HG03097 (cell line): Measurements from ENCODE around the gene KRTAP9-4.
"Not testable (repeated sequence)": the region's sequence is repeated elsewhere in the genome, so short reads cannot be mapped to it uniquely, and the experiment has no call there.

ENCODE experiments used
- ATAC-seq: cut with Tn5 transposase; IDR thresholded peaks from one replicate; pipeline ENCODE4 v1.9.1; 2021; ENCODE audit not compliant: unreplicated experiment, low FRiP score

KRTAP9-4 gene

DNA sequence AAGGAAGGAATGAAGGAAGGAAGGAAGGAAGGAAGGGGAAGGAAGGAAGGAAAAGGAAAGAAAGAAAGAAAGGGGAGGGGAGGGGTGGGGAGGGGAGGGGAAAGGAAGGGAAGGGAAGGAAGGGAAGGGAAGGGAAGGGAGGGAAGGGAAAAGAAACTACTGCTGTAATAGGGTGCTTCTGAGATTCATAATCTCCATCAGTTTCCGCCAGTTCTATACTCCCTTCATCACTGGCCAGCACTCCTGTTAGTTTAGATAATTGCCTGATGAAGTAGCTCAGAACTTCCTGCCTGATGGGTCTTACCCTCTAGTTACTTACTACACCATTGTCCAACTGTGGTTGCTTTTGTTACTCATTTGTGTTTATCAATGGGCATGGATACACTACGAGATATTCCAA is 13.7 kb downstream of the KRTAP9-4 start:
- no peak for ATAC-seq

DNA sequence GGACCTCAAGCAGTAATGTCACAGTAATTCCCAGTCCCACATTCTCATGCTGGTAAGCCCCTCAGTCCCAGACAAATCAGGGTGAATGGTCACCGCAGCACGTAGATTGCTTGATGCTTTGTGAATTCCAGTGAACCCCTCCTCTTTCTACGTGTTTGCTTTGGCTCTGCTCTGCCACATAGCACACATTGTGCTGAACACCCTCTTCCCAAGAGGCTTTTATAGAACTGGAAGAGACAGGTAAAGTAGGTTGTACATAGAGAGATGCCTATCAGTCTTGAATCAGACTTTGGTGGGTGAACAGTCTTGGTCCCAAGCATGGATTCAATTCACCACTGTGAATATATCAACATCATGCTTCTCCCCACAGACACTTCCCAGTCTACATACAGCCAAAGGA is 15.1 kb downstream of the KRTAP9-4 start:
- ATAC-seq: no peak

DNA sequence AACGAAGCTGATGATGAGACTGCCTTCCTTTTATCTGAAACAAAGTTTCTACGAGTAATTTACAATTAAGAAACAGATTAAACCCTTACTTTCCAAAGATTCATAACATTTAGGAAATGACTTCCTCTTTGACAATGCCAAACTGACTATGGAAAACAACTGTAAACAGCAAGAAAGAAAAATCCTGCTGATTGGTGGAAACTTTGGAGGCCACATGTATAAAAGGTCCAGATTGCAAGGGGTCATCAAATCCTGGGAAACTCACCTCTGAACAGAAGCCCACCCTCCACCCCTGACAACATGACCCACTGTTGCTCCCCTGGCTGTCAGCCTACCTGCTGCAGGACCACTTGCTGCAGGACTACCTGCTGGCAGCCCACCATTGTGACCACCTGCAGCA is 15.6 kb downstream of the KRTAP9-4 start, which contains the start of gene KRTAP9-6:
Gene KRTAP9-6 (plus strand): TSS at position 301 of the 400 bp plus-strand sequence. CDS start 0 bp downstream, at position 301.
- ATAC-seq: no peak

DNA sequence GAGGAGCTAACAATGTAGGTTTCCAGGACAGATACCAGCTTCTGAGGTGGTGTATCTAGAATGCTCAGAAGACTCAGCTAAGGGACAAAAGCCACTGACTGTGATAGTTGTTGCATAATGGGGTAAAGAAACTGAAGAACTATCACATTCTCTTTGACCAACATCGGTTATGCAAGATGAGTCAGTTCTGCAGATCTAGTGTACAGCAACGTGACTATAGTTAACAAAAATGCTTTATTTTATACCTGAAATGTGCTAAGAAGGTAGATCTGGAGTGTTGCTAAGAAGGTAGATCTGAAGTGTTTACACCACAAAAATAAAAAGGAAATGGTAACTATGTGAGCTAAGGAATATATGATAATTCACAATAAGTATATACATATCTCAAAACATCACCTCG is 18.2 kb downstream of the KRTAP9-4 start:
- ATAC-seq: no peak

DNA sequence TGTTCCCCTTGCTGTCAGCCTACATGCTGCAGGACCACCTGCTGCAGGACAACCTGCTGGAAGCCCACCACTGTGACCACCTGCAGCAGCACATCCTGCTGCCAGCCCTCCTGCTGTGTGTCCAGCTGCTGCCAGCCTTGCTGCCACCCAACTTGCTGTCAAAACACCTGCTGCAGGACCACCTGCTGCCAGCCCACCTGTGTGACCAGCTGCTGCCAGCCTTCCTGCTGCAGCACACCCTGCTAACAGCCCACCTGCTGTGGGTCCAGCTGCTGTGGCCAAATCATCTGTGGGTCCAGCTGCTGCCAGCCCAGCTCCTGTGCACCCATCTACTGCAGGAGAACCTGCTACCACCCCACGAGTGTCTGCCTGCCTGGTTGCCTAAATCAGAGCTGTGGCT is 21.8 kb downstream of the KRTAP9-4 start:
- ATAC-seq: not testable (repeated sequence)

DNA sequence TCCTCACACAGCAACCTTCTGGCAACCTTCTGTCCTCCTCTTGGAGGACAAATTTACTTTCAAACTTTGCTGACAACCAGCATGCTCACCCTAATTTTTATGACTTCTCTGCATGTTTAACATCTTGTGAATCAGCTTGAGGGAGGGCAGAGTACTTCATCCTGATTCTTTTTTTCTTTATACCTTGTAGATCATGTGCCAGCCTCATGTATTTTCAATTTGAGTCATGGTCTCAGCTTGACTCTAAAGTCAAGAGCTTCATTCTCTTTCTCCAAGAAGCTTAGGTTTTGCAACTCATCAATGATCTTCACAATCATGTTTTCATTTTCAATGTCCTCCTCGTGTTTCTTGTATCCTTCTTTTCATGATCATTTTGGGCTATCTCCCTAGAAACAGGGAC is 22.4 kb downstream of the KRTAP9-4 start:
- ATAC-seq: no peak

DNA sequence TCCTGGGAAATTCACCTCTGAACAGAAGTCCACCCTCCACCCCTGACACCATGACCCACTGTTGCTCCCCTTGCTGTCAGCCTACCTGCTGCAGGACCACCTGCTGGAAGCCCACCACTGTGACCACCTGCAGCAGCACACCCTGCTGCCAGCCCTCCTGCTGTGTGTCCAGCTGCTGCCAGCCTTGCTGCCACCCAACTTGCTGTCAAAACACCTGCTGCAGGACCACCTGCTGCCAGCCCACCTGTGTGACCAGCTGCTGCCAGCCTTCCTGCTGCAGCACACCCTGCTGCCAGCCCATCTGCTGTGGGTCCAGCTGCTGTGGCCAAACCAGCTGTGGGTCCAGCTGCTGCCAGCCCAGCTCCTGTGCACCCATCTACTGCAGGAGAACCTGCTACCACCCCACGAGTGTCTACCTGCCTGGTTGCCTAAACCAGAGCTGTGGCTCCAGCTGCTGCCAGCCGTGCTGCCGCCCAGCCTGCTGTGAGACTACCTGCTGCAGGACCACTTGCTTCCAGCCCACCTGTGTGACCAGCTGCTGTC is 26.2 kb downstream of the KRTAP9-4 start, which contains the start of gene KRTAP9-7:
Gene KRTAP9-7 (plus strand): TSS at position 51 of the 543 bp plus-strand sequence. CDS start 0 bp downstream, at position 51.
- not testable (repeated sequence) for ATAC-seq

DNA sequence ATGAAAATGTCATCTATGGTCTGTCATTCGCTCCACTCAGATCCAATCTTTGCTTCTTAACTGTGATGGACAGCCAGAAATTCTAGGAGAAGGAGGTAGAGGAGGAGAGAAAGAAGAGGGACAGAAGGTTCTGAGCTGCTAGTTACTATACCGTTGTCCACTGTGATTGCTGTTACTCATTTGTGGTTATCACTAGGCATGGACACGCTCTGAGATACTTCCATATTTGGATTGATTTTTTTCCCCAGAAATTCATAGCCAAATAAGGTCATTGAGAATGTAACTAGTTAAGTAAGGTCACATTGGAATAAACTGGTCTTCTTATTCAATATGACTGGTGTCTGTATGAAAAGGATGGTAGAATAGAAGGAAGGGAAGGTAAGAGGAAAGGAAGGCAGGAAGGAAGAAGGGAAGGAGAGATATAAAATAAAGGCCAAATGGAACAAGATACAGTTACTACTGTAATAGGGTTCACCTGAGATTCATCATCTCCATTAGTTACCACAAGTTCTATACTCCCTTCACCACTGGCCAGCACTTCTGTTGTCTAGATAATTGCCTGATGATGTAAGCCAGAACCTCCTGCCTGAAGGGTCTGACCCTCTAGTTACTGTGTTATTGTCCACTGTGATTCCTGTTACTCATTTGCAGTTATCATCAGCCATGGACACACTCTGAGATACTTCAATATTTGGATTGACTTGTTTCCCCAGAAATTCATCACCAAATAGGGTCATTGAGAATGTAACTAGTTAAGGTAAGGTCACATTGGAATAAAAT is 28.9 kb downstream of the KRTAP9-4 start:
- ATAC-seq: no peak

DNA sequence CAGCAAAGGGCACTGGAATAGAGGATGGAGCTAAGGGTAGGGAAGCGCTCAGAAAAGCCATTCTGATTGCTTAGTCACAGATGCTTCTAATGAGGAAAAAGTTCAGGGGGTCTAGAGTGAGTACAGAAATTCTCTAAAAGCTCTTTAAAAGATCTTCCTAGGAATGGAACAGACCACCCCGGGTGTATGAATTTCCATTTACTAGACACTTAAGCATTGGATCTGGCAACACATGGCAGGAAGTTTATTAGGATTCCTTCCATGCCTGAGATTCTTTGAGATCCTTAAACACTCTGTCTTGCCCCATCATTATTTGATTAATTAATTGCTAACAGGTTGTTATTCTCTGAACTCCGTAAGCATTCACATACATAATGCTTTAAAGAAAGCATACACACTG is 34.6 kb downstream of the KRTAP9-4 start:
- ATAC-seq: no peak

DNA sequence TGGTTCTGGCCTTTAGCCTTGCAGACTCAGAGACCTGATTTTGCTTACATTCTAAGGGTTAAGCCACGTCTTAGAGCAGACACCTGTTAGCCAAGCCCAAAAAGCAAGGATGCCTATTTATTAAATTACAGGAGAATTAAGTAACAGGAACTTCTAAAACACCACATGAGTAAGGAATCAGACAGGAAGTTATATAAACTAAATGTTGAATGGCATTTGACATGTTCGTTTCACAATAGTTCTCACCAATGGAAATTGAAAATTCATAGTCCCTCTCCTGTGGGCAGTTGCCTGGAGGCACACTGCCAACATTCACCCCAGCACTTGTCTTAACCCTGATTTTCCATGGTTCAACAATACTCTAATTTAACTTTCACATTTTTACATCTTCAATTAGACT is 35.1 kb downstream of the KRTAP9-4 start:
- no peak for ATAC-seq

DNA sequence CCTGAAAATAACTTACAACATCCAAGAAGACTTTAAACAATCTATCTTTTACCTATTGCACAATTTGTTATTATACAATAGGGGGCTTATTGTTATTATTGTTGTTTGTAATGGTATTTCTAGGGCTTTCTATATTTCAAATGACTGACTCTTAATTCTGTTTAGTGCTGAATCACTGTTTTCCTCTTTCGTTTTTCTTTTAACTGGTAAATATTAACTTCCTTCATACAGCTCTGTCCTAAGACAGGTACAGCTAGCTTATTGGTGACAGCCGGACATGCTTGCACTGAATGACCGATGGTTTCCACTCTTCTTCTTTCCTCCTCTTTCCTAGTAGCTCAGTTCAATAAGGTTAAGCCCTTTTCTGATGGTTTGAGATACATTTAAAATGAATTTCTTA is 37.6 kb downstream of the KRTAP9-4 start:
- no peak for ATAC-seq

DNA sequence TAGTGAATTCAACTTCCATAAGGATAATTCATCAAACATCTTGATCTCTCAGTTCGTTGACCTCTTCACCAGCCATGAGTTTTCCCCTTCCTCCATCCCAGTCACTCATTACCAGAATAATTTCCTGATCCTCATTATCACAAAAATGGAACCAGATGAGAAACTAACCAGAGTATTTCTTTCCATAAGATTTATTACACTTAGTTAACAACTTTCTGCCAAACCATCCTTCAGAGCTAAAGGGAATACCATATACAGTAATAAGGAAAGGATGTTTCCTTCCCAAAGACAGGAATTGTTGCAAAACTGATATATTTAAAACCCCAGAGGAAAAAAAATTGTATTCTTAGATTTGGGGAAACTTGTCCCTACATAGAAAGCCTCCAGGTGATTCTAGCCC is 44.5 kb downstream of the KRTAP9-4 start:
- no peak for ATAC-seq

DNA sequence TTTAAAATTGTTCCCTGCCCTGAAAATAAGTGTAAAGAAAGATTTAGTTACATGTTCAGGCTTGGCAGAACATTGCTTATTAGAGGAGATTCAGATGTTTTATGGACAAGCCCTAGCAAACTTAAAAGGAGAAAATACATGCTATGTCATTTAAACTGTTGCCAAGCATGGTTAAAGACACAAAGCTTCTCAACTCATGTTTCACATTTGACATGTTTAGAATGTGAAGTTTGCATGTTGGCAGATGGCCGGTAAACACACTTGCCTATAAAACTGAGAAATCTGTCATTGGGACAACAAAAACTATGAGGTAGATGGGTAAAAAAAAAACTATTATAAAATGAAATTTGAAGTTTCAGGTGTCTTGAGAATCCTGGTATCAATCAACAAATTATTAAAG is 47.4 kb downstream of the KRTAP9-4 start:
- ATAC-seq: no peak

DNA sequence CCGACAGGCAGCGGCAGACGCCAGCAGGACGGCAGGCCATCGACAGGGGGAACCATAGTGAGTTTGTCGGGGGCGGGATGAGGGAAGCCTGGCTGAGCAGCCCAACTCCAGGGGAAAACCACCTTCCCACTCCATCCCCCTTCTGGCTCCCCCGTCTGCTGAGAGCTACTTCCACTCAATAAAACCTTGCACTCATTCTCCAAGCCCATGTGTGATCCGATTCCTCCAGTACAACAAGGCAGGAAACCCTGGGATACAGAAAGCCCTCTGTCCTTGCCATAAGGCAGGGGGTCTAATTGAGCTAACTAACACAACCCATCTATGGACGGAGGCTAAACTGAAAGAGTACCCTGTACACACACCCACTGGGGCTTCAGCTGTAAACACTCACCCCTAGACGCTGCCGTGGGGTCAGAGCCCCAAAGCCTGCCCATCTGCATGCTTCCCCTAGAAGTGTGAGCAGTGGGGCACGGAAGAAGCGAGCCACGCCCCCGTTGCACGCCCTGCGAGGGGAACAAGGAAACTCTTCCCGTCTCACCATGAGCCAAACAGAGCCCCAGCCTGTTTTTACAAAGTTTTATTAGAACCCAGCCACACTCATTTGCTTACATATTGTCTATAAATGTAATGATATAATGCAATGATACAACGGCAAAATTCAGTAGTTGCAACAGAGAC is 49.1 kb downstream of the KRTAP9-4 start:
- ATAC-seq: no peak
